ENCODE data around the gene GPR137C. TPM values are rescaled to one million over a fixed set of nuclear protein-coding genes. Genes with fewer than 3 reads are reported as not detected.

Gene GPR137C
- total and polyA plus RNA-seq, 12 donors: 0.62 to 2.3 (median 1.1) TPM

GRCh38 chr14:52599974-52600373 lies 47.3 kb downstream of the GPR137C start:
- Histone ChIP-seq H3K4me1 (no peaks in the 10 kb centered on the region), H3K9me3 (peaks cover 0 to 24% (median 2%) of the 10 kb centered on the region in 11 donors), H3K27ac (no peak overlapping the region), H3K36me3 (no peaks in the 10 kb centered on the region), H3K27me3 (no peaks in the 10 kb centered on the region), H3K4me3 (no peak overlapping the region)
- no peak for DNase-seq
- no peak for ATAC-seq
- 95 to 97% methylated on average over 3 of the region's 3 CpGs for WGBS, 2 donors
- TF ChIP-seq, protein P1, sequence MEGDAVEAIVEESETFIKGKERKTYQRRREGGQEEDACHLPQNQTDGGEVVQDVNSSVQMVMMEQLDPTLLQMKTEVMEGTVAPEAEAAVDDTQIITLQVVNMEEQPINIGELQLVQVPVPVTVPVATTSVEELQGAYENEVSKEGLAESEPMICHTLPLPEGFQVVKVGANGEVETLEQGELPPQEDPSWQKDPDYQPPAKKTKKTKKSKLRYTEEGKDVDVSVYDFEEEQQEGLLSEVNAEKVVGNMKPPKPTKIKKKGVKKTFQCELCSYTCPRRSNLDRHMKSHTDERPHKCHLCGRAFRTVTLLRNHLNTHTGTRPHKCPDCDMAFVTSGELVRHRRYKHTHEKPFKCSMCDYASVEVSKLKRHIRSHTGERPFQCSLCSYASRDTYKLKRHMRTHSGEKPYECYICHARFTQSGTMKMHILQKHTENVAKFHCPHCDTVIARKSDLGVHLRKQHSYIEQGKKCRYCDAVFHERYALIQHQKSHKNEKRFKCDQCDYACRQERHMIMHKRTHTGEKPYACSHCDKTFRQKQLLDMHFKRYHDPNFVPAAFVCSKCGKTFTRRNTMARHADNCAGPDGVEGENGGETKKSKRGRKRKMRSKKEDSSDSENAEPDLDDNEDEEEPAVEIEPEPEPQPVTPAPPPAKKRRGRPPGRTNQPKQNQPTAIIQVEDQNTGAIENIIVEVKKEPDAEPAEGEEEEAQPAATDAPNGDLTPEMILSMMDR (IDR thresholded peaks at IDR 0.05): no peak
- intact Hi-C loops (cut with DNase I): no loop called here

- peaks cover 0 to 27% (median 2%) of the 10 kb centered on the region in 11 donors for H3K9me3 ChIP-seq
- no peaks in the 10 kb centered on the region for H3K4me1 ChIP-seq
- H3K4me3 ChIP-seq: no peak overlapping the region
- no peaks in the 10 kb centered on the region for H3K36me3 ChIP-seq
- intact Hi-C loops (cut with DNase I): no loop called here
- H3K27me3 ChIP-seq: no peaks in the 10 kb centered on the region
- WGBS, 2 donors: 90 to 96% methylated on average over 1 of the region's 1 CpG
- TF ChIP-seq, protein P1 (IDR thresholded peaks at IDR 0.05): no peak
- ATAC-seq (no peak), DNase-seq (no peak)
- no peak overlapping the region for H3K27ac ChIP-seq
These were observed 49.5 kb downstream of the GPR137C start for GRCh38 chr14:52602131-52602530.

DNA sequence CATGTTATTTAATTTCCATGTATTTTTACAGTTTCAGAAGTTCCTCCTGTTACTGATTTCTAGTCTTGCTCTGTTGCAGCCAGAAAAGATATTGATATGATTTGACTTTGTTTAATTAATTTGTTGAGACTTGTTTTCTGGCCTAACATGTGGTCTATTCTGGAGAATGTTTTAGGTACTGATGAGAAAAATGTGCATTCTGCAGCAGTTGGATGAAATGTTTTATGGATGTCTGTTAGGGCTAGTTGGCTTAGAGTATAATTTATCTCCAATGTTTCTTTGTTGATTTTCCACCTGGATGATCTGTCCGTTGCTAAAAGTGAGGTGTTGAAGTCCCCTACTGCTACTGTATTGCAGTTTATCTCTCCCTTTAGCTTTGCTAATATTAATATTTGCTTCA lies 54.4 kb downstream of the GPR137C start:
- peaks cover 0 to 27% (median 2%) of the 10 kb centered on the region in 11 donors for H3K9me3 ChIP-seq
- ATAC-seq: no peak
- WGBS, 2 donors: 83 to 85% methylated on average over 1 of the region's 1 CpG
- H3K36me3 ChIP-seq: no peaks in the 10 kb centered on the region
- no peak overlapping the region for H3K4me3 ChIP-seq
- intact Hi-C loops (cut with DNase I): no loop called here
- TF ChIP-seq, protein P1 (IDR thresholded peaks at IDR 0.05): no peak
- DNase-seq: no peak
- H3K27ac ChIP-seq: no peak overlapping the region
- no peaks in the 10 kb centered on the region for H3K27me3 ChIP-seq
- no peaks in the 10 kb centered on the region for H3K4me1 ChIP-seq

DNA sequence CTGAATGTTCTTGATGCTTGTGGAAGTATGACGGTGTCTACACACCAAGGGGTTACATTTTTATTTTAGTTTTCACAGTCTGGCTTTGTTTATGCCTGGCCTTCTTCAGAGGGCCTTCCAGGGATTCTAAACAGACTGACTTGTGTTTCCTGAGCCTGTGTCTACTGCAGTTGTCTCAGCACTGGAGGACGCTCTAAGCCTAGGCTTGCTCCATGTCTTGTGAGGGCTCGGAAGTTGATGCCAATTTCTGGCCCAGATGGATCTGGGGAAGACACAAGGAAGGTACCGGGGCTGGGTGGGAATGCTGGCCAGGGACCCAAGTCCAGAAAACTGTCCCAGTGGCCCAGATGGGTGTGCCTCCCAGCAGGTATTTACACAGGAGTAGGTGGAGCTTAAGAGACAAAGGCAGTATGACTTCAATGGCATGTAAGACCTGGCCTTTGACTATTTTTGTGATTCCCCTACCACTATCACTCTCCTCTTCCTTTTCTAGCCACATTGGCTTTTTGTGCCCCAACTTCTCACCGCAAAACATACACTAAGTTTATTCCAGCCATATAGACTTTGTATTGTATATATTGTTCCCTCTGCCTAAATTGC lies 56.9 kb downstream of the GPR137C start:
- TF ChIP-seq, protein P1 (IDR thresholded peaks at IDR 0.05): no peak
- Histone ChIP-seq H3K27ac (no peak overlapping the region), H3K4me1 (no peaks in the 10 kb centered on the region), H3K36me3 (peaks cover 0 to 5% (median 0%) of the 10 kb centered on the region in 9 donors), H3K4me3 (no peak overlapping the region), H3K27me3 (no peaks in the 10 kb centered on the region), H3K9me3 (peaks cover 0 to 18% (median 2%) of the 10 kb centered on the region in 11 donors)
- no peak for ATAC-seq
- WGBS, 2 donors: 95 to 96% methylated on average over 5 of the region's 5 CpGs
- intact Hi-C loops (cut with DNase I): no loop called here
- no peak for DNase-seq
